Fibroblast of peridontal ligament (primary cell): ENCODE measurements around the gene LAMA1.
A peak's percentile ranks its signal among the peaks of the same experiment; 100 is the strongest.

ENCODE experiments used
- DNase-seq: peaks from one replicate; pipeline ENCODE4 v3.0.0-alpha.2; 2010; ENCODE audit errors: extremely low read depth

Gene LAMA1

DNA sequence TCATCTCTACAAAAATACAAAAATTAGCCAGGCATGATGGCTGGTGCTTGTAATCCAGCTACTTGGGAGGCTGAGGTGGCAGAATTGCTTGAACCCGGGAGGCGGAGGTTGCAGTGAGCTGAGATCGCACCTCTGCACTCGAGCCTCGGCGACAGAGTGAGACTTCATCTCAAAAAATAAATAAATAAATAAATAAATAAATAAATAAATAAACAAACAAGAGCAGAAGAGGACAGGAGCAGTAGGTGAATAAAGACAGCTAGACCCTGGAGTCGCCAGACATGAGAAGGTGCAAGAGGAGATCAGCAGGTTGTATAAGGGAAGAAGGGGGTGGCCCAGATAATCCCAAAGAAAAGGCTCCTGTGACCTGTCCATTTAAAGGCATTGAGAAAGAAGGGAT lies 12.3 kb downstream of the LAMA1 start:
- no peak for DNase-seq

DNA sequence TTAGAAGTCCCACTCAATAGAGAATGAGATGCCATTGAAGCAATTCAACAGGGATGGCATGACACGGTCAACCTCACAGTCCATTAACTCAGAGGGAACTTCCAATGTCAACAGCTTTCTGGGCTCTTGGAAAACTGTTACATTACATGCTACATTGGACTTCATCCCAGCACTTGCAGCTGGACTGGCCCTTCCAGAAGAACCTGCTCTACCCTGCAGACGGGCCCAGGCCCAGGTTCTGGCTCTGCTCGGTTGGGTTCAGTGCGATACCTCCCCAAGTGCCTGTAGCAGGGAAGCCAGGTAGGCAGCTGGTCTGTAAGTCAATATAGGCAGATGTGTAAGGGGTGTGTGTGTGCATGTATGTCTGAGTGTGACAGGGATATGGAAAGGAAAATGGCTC lies 12.9 kb downstream of the LAMA1 start:
- no peak for DNase-seq

GRCh38 chr18:7102131-7102530 lies 15.5 kb downstream of the LAMA1 start:
- DNase-seq: no peak

- DNase-seq: no peak
Observed at GRCh38 chr18:7096838-7097237, 20.8 kb downstream of the LAMA1 start.

GRCh38 chr18:7094427-7094826 lies 23.2 kb downstream of the LAMA1 start:
- DNase-seq: no peak

DNA sequence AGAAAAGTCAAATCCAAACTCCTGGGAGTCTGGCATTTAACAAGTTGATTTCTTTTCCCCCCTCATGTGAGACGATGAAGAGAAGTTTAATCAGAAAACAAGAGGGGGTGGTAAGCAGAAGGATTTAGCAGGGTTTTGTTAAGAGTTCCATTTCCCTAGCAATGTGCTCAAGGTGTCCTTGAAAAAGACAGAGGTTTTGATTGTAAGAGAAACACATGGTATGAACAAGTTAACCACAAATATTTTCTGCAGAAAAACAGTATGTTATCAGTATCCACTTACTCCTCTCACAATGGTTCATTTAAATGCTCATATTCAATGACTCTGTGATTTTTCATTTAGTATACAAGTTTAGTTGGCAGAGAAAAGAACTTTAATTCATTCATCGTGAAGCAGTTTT lies 26.8 kb downstream of the LAMA1 start:
- DNase-seq: peak; percentile 7

GRCh38 chr18:7089369-7089768 lies 28.2 kb downstream of the LAMA1 start:
- DNase-seq: no peak

- DNase-seq: peak; percentile 78
Observed at GRCh38 chr18:7084080-7085065, 33.2 kb downstream of the LAMA1 start.

DNA sequence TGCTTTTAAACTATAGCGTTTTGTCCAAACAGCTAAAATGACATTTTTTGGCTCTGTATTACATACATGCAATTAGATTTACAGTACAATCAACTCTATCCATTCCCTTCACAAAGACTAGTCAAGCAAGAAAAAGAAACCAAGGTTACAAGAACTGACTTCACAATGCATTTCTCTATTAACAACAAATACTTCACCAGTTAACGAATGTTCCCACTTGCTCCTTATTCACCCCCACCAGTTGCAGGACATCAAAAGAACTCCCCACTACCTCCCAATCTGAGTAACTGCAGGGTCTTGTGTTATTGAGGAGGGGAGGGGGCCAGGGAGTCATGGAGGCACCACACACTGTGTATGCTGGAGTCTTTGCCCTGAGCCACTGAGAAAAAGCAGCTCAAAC lies 34.9 kb downstream of the LAMA1 start:
- DNase-seq: no peak

- no peak for DNase-seq
Observed at GRCh38 chr18:7079231-7079630, 38.4 kb downstream of the LAMA1 start.

DNA sequence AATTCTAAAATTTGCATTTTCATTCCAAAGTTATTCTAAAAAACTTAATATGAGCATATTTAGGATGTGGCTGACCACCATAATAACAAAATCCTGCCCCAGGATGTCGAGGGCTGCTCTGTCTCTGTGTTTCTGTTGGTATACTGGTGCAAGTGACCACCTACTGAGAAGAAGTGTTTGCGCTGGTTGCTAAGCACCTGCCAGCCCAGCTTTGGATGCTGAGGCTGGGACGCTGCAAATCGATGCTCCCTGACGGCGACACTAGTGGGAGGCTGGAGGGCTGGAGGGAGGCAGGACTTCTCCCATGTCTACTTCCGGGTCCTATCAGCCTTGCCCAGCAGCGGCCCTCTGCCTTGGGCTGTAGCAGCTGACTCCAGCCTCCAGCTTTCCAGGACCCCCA lies 45.0 kb downstream of the LAMA1 start:
- no peak for DNase-seq

GRCh38 chr18:7071600-7071999 lies 46.0 kb downstream of the LAMA1 start:
- no peak for DNase-seq

- no peak for DNase-seq
Observed at GRCh38 chr18:7070466-7070865, 47.1 kb downstream of the LAMA1 start.

DNA sequence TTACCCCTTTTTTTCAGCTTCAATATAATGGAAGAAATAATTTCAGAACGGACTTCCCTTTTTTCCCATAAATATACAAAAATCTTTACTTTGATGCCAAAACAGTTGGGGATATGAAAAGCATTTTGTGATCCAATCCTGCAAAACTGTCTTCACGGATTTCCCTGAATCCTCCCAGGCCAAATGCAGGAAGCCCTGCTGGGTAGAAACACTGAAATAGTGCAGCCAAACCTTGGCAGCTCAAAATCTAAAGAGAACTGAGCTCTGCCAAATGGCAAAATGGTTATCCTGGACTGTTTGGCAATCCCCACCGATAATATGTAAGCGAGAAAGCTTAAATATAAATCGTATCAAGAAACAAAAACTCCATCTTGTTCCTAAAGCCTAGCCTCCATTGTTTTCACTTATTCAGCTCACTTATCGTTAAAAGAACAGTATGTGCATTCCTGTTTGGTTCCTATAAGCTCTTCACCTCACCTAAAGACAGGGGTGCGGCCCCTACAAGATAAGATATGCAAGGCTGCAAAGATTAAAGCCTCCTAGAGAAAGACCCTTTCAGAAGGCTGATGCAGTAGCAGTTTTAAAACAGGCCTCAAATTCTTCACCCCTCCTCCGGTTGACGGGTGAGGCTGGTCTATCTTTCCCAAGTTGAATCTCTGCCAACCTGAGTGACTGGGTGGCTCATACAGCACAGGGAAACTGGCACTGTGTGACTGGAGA lies 48.6 kb downstream of the LAMA1 start:
- DNase-seq: no peak

DNA sequence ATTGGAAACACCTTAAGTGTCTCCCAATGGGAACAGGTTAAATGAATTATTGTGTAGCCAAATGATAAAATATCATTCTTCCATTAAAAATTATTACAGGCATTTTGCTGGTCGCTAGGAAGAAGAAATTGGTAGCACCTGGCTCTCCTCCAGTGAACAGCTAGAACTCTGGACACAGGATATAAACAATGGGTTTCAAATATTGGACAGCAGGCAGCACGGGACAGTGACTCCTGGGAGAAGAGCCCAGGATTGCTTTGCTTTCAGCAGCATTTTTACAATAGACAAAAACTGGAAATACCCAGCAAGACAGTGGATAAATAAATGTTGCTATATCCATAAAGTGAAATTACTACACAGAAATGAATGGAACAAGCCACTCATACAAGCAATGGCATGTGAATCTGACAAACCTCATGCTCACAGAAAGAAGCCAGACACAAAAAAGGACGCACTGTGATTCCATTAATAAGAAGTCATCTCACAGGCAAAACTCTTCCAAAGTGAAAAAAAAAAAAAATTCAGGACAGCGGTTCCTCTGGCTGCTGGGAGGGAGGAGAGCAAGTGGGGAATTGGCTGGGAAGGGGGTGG lies 50.5 kb downstream of the LAMA1 start:
- no peak for DNase-seq

GRCh38 chr18:7065736-7066135 lies 51.9 kb downstream of the LAMA1 start:
- no peak for DNase-seq

- no peak for DNase-seq
Observed at GRCh38 chr18:7064346-7064745, 53.3 kb downstream of the LAMA1 start.

DNA sequence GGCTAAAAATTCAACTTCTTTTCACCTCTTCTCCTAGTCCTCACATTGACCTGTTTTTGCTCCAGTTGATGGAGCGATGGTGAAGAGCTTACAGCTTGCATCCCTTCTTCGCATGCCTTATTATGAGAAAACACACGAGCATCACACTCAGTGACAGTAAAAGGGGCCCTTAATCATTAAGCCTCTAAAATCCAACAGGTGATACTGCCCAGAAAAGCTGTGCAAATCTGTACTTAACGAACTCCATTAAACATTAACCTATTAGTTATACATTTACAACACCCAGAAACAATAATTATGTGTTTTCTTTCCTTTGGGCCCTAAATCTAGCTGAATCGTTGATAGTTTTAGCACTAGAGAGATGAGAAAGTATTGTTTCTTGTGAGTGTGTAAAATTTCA lies 54.8 kb downstream of the LAMA1 start:
- no peak for DNase-seq

DNA sequence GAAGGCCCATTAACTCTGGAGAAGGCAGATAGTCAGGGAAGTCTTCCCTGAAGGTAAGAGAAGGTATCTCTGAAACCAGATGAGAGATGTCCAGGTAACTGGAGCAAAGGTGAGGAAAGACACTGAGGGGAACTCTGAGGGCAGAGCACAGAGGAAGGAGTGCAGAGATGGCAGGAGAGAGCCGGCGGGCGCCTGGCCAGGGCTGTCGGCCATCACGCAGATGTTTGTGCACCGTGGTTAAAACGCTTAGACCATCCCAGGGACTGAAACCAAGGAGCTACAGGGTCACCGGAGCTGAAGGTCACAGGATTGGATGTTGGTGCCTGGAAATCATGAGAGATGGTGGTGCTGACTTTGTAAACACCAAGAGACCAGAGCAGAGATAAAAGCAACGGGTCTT lies 55.4 kb downstream of the LAMA1 start:
- no peak for DNase-seq

- DNase-seq: no peak
Observed at GRCh38 chr18:7059276-7059675, 58.3 kb downstream of the LAMA1 start.

GRCh38 chr18:7056026-7056425 lies 61.6 kb downstream of the LAMA1 start:
- no peak for DNase-seq

DNA sequence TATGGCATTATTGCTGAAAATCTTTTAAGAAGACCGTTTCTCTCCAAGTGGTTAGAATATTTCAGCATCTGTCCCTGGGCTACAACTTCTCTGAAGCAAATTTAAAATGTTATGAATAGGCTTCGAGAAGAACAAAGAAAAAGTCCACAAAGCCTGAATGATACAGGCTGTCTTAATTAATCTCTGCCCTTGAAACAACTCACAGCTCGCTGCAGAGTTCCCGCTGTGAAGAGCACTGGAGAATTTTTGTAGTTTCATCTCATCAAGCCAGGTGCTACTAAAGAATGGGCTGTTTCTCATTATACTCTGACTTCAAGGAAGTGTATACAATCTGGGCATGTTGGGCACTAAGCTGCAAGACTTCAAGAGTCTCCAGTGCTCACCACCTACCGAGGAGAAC lies 67.6 kb downstream of the LAMA1 start:
- DNase-seq: no peak

DNA sequence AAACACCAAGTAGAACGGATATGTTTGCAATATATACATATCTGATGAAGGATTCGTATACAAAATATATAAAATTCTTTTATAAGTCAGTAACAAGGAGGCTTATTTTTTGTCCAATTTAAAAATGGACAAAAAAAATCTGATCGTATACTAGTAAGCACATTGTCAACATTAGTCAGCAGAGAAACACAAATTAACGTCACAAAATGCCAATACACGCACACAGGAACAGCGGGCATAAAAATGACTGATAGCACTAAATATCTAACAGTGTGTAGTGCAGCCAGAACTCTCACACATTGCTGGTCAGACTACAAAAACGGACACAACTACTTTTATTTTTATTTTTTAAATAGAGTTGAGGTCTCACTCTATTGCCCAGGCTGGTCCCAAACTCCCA lies 69.5 kb downstream of the LAMA1 start:
- no peak for DNase-seq
